ENCODE measurements around the gene CSAD.
"Not testable (repeated sequence)": the region's sequence is repeated elsewhere in the genome, so short reads cannot be mapped to it uniquely, and the experiment has no call there.

CSAD gene

DNA sequence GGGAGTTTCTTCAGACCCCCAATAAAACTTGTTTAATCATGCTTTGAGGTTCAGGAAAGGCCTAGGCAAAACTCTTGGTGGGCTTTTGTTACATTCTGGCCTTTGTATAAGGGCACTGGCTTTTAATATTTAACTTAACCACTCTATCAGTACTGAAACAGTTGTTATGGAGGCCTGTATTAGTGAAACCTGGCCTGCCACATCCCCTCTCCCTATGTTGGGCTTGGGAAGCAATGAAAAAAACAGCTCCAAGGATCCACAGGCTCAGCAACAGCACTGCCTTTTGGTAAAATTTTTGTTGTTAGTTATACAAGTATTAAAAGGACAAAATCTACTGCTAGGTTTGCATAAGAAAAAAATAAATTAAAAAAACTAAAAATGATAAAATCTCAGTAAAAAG is 66.8 kb downstream of the CSAD start (continued):
- no peak for TF ChIP-seq ZC3H10 (CRISPR knock-in tag; IDR thresholded peaks at IDR 0.05)
- TF ChIP-seq, protein P1, sequence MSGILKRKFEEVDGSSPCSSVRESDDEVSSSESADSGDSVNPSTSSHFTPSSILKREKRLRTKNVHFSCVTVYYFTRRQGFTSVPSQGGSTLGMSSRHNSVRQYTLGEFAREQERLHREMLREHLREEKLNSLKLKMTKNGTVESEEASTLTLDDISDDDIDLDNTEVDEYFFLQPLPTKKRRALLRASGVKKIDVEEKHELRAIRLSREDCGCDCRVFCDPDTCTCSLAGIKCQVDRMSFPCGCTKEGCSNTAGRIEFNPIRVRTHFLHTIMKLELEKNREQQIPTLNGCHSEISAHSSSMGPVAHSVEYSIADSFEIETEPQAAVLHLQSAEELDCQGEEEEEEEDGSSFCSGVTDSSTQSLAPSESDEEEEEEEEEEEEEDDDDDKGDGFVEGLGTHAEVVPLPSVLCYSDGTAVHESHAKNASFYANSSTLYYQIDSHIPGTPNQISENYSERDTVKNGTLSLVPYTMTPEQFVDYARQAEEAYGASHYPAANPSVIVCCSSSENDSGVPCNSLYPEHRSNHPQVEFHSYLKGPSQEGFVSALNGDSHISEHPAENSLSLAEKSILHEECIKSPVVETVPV (CRISPR knock-in tag; IDR thresholded peaks at IDR 0.05) = no peak
- no peak for TF ChIP-seq PPARA (CRISPR knock-in tag; IDR thresholded peaks at IDR 0.05; ENCODE audit: borderline replicate concordance)
- no peak for TF ChIP-seq ARNTL (CRISPR knock-in tag; IDR thresholded peaks at IDR 0.05; ENCODE audit: borderline replicate concordance, low read depth)

DNA sequence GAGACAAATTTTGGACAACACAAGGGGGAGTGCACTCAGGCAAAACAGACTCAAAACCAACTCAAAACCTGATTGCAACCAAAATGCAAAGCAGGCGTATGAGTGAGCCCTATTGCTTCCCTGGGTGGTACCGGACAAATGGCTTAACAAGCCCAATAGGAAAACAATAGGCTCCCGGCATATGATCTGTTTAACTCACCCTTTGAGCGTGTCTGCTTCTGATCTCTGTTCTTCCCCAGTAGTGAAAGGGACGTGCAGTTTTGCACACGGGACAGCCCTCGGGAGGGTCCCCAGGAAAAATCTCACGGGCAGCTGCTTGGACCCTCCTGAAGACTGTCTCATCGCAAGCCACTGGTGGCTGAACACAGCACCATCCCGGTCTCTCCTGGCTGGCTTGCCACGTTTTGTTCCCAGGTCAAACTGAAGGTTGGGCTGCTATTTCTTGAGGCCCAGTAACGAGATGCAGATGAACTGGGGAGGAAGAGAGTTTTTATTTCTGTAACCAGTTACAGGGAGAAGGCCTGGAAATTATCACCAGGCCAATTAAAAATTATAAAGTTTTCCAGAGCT is 67.5 kb downstream of the CSAD start:
- TF ChIP-seq ZNF8 (CRISPR knock-in tag; IDR thresholded peaks at IDR 0.05) (no peak), ISL1 (CRISPR knock-in tag; IDR thresholded peaks at IDR 0.05) (no peak), ZNF565 (CRISPR knock-in tag; conservative IDR thresholded peaks at IDR 0.05; ENCODE audit: low read depth) (no peak), TCF4 (CRISPR knock-in tag; IDR thresholded peaks at IDR 0.05; ENCODE audit: borderline replicate concordance) (no peak), ZFP3 (CRISPR knock-in tag; IDR thresholded peaks at IDR 0.05) (no peak), ZNF70 (CRISPR knock-in tag; IDR thresholded peaks at IDR 0.05) (no peak), PATZ1 (CRISPR knock-in tag; IDR thresholded peaks at IDR 0.05; ENCODE audit: borderline replicate concordance) (no peak), ZC3H10 (CRISPR knock-in tag; IDR thresholded peaks at IDR 0.05) (no peak), OSR1 (CRISPR knock-in tag; IDR thresholded peaks at IDR 0.05) (no peak), SNAI2 (CRISPR knock-in tag; IDR thresholded peaks at IDR 0.05) (no peak), GLIS3 (CRISPR knock-in tag; IDR thresholded peaks at IDR 0.05) (no peak), RARB (CRISPR knock-in tag; IDR thresholded peaks at IDR 0.05) (no peak), BACH2 (CRISPR knock-in tag; IDR thresholded peaks at IDR 0.05; ENCODE audit: borderline replicate concordance) (no peak), ESRRG (CRISPR knock-in tag; IDR thresholded peaks at IDR 0.05) (no peak), ARNTL (CRISPR knock-in tag; IDR thresholded peaks at IDR 0.05; ENCODE audit: borderline replicate concordance, low read depth) (no peak), CREB5 (CRISPR knock-in tag; IDR thresholded peaks at IDR 0.05; ENCODE audit: low read depth) (no peak)
- TF ChIP-seq, protein P1 (CRISPR knock-in tag; IDR thresholded peaks at IDR 0.05) = no peak
- TF ChIP-seq, protein P2, sequence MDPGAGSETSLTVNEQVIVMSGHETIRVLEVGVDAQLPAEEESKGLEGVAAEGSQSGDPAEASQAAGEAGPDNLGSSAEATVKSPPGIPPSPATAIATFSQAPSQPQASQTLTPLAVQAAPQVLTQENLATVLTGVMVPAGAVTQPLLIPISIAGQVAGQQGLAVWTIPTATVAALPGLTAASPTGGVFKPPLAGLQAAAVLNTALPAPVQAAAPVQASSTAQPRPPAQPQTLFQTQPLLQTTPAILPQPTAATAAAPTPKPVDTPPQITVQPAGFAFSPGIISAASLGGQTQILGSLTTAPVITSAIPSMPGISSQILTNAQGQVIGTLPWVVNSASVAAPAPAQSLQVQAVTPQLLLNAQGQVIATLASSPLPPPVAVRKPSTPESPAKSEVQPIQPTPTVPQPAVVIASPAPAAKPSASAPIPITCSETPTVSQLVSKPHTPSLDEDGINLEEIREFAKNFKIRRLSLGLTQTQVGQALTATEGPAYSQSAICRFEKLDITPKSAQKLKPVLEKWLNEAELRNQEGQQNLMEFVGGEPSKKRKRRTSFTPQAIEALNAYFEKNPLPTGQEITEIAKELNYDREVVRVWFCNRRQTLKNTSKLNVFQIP (CRISPR knock-in tag; IDR thresholded peaks at IDR 0.05; ENCODE audit: borderline replicate concordance, low read depth) = no peak
- ATAC-seq = no peak

- ATAC-seq = not testable (repeated sequence)
Observed at GRCh38 chr12:53112431-53112830, 68.3 kb downstream of the CSAD start.

All from SK-N-SH treated with all-trans-retinoic acid at 6 μM for 48 hours (cell line).